Astrocyte (in vitro differentiated cells and primary cell): Measurements from ENCODE around the gene FBXO10. TPM values are rescaled to one million over a fixed set of nuclear protein-coding genes. Genes with fewer than 3 reads are reported as not detected.
"Not testable (repeated sequence)": the region's sequence is repeated elsewhere in the genome, so short reads cannot be mapped to it uniquely, and the experiment has no call there.

Source experiments
- DNase-seq: peaks from one replicate; pipeline ENCODE4 v3.0.0-alpha.2; 2010; ENCODE audit warnings: low read depth
- FAIRE-seq: peaks from 2 replicates; lab custom pipeline; 2011; peaks lifted over from hg19 to GRCh38; lab: Jason Lieb, UNC
- H2AFZ ChIP-seq: 2 replicates; pipeline ENCODE4 v1.6.0; 2012; ENCODE audit warnings: low read depth, low read length, inconsistent platforms
- H3K27ac ChIP-seq: 2 replicates; pipeline ENCODE4 v1.5.1; 2011; ENCODE audit warnings: low read depth, low read length, inconsistent platforms
- H3K27me3 ChIP-seq: 2 replicates; pipeline ENCODE4 v1.6.0; 2011; ENCODE audit warnings: low read length, inconsistent platforms; ENCODE audit not compliant: insufficient read depth
- H3K36me3 ChIP-seq: 2 replicates; pipeline ENCODE4 v1.5.1; 2011; ENCODE audit warnings: low read length, inconsistent platforms; ENCODE audit not compliant: insufficient read depth
- H3K4me1 ChIP-seq: 2 replicates; pipeline ENCODE4 v1.5.1; 2011; ENCODE audit warnings: low read length, inconsistent platforms; ENCODE audit not compliant: insufficient read depth
- H3K4me2 ChIP-seq: 2 replicates; pipeline ENCODE4 v1.6.0; 2012; ENCODE audit warnings: low read length, inconsistent platforms
- H3K4me3 ChIP-seq: 2 replicates; pipeline ENCODE4 v1.5.1; 2011; ENCODE audit warnings: low read depth, mild to moderate bottlenecking, low read length, inconsistent platforms; ENCODE audit not compliant: insufficient read depth
- H3K79me2 ChIP-seq: 2 replicates; pipeline ENCODE4 v1.6.0; 2012; ENCODE audit warnings: mild to moderate bottlenecking, low read length, inconsistent platforms; ENCODE audit not compliant: insufficient read depth
- H3K9ac ChIP-seq: 2 replicates; pipeline ENCODE4 v1.6.0; 2012; ENCODE audit warnings: mild to moderate bottlenecking, low read length, inconsistent platforms
- H3K9me3 ChIP-seq: 2 replicates; pipeline ENCODE4 v1.5.1; 2012; ENCODE audit warnings: low read depth, mild to moderate bottlenecking, low read length, inconsistent platforms; ENCODE audit not compliant: insufficient read depth
- H4K20me1 ChIP-seq: 2 replicates; pipeline ENCODE4 v1.6.0; 2012; ENCODE audit warnings: low read length, inconsistent platforms; ENCODE audit not compliant: insufficient read depth
- H3K27ac Mint-ChIP-seq: one replicate; pipeline ENCODE4 v1.8.0; 2021; ENCODE audit warnings: mild to moderate bottlenecking, mixed read lengths; ENCODE audit not compliant: unreplicated experiment
- H3K27me3 Mint-ChIP-seq: one replicate; pipeline ENCODE4 v1.8.0; 2021; ENCODE audit warnings: low read depth, mixed read lengths; ENCODE audit not compliant: unreplicated experiment
- H3K36me3 Mint-ChIP-seq: one replicate; pipeline ENCODE4 v1.8.0; 2021; ENCODE audit warnings: low read depth, mixed read lengths; ENCODE audit not compliant: unreplicated experiment
- H3K4me1 Mint-ChIP-seq: one replicate; pipeline ENCODE4 v1.8.0; 2021; ENCODE audit warnings: low read depth, mixed read lengths; ENCODE audit not compliant: unreplicated experiment
- H3K4me3 Mint-ChIP-seq: one replicate; pipeline ENCODE4 v1.8.0; 2021; ENCODE audit warnings: mild to moderate bottlenecking, moderate library complexity, mixed read lengths; ENCODE audit not compliant: unreplicated experiment
- H3K9me3 Mint-ChIP-seq: one replicate; pipeline ENCODE4 v1.8.0; 2021; ENCODE audit warnings: mild to moderate bottlenecking, mixed read lengths; ENCODE audit not compliant: unreplicated experiment
- EZH2 ChIP-seq: IDR thresholded peaks from 2 replicates; pipeline ENCODE4 v1.6.1; 2012; ENCODE audit warnings: mild to moderate bottlenecking, low read length, inconsistent platforms; ENCODE audit not compliant: insufficient read depth
- total RNA-seq: library from RNA; stranded (reverse); gene quantifications from 2 replicates; pipeline ENCODE4 v1.2.1, GENCODE V29; 2021
- TF ChIP-seq, protein P1 (sequence below): IDR thresholded peaks from 2 replicates; pipeline ENCODE4 v1.5.1; 2011; ENCODE audit warnings: low read depth, mild to moderate bottlenecking, inconsistent platforms, low read length, moderate library complexity; ENCODE audit not compliant: insufficient read depth

Gene FBXO10
- total RNA-seq, 1 donor from 2014 or later, result 12.7 TPM

DNA sequence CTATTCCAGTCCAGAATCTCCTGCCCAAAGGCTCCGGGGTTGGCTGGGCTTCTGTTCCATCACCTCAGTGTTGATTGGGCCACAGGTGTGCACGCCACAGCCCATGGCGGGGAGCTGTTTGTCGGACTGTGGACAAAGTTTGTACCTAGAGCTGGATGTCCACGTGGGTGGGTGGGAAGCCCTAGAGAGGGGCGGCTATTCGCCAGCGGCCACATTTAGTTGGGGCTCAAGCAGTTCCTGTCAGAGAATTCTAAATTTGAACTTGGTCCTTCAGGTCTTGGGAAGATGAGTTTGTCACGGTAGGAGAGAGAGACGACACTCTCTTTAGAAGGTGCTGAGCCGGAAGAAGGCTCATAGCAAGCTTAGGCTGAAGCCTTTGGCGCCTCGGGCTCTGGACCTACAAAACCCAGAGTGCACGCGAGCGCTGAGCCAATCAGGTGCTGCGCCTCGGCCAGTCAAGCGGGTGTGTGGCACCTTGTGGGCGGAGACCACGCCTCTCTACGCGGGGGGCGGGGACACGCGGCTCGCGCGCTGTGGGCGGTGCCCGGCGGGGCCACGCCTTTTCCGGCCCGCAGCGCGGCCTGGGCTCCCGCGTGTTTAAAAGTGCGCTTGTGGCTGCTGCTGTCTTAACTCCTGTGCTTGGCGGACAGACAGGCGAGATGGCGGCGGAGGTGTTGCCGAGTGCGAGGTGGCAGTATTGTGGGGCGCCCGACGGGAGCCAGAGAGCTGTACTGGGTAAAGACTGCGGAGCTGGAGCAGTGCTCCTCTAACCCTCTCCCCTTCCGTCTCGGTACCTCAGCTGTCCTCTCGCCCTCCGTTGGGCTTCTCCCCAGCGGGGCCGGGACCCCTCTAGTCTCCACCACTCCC is 90.6 kb downstream of the FBXO10 start, which contains the start of gene POLR1E:
TSS of gene POLR1E (plus strand) at position 560 of the 867 bp plus-strand sequence. CDS start at position 660, 100 bp downstream.
- peaks cover 44% of the 10 kb centered on the region for H3K79me2 ChIP-seq
- peak; percentile 82 for DNase-seq
- peaks cover 19% of the 10 kb centered on the region for H4K20me1 ChIP-seq
- H3K4me1 ChIP-seq, result peaks cover 27% of the 10 kb centered on the region
- H3K4me3 ChIP-seq, result peak within 1 kb of the TSS; percentile 84
- peak within 1 kb of the TSS; percentile 94 for H3K4me3 Mint-ChIP-seq
- H3K27ac Mint-ChIP-seq, result peak within 1 kb of the TSS; percentile 88
- no peaks in the 10 kb centered on the region for H3K9me3 ChIP-seq
- H3K27ac ChIP-seq, result peak within 1 kb of the TSS; percentile 78
- peaks cover 4% of the 10 kb centered on the region for H3K36me3 Mint-ChIP-seq
- H2AFZ ChIP-seq, result peak within 1 kb of the TSS; percentile 50
- peak within 1 kb of the TSS; percentile 94 for H3K9ac ChIP-seq
- peak within 1 kb of the TSS; percentile 98 for H3K4me2 ChIP-seq
- no peaks in the 10 kb centered on the region for H3K27me3 ChIP-seq
- H3K27me3 Mint-ChIP-seq, result no peaks in the 10 kb centered on the region
- no peak for FAIRE-seq
- peaks cover 14% of the 10 kb centered on the region for H3K4me1 Mint-ChIP-seq
- TF ChIP-seq, protein P1, sequence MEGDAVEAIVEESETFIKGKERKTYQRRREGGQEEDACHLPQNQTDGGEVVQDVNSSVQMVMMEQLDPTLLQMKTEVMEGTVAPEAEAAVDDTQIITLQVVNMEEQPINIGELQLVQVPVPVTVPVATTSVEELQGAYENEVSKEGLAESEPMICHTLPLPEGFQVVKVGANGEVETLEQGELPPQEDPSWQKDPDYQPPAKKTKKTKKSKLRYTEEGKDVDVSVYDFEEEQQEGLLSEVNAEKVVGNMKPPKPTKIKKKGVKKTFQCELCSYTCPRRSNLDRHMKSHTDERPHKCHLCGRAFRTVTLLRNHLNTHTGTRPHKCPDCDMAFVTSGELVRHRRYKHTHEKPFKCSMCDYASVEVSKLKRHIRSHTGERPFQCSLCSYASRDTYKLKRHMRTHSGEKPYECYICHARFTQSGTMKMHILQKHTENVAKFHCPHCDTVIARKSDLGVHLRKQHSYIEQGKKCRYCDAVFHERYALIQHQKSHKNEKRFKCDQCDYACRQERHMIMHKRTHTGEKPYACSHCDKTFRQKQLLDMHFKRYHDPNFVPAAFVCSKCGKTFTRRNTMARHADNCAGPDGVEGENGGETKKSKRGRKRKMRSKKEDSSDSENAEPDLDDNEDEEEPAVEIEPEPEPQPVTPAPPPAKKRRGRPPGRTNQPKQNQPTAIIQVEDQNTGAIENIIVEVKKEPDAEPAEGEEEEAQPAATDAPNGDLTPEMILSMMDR, result no peak
- no peak for TF ChIP-seq EZH2
- H3K9me3 Mint-ChIP-seq, result no peaks in the 10 kb centered on the region
- H3K36me3 ChIP-seq, result peaks cover 19% of the 10 kb centered on the region

GRCh38 chr9:37480759-37481158 is 95.4 kb downstream of the FBXO10 start:
- H3K4me3 ChIP-seq, result no peak overlapping the region
- no peaks in the 10 kb centered on the region for H4K20me1 ChIP-seq
- H3K27me3 Mint-ChIP-seq, result no peaks in the 10 kb centered on the region
- no peaks in the 10 kb centered on the region for H3K79me2 ChIP-seq
- H3K9ac ChIP-seq, result no peak overlapping the region
- H3K27ac ChIP-seq, result no peak overlapping the region
- TF ChIP-seq EZH2, result no peak
- TF ChIP-seq, protein P1, result no peak
- H3K36me3 ChIP-seq, result no peaks in the 10 kb centered on the region
- no peak overlapping the region for H2AFZ ChIP-seq
- H3K9me3 ChIP-seq, result no peaks in the 10 kb centered on the region
- peaks cover 4% of the 10 kb centered on the region for H3K4me1 ChIP-seq
- no peaks in the 10 kb centered on the region for H3K4me1 Mint-ChIP-seq
- FAIRE-seq (no peak), DNase-seq (no peak)
- no peaks in the 10 kb centered on the region for H3K36me3 Mint-ChIP-seq
- H3K27me3 ChIP-seq, result no peaks in the 10 kb centered on the region
- no peak overlapping the region for H3K4me3 Mint-ChIP-seq
- H3K4me2 ChIP-seq, result no peak overlapping the region
- H3K9me3 Mint-ChIP-seq, result no peaks in the 10 kb centered on the region
- no peak overlapping the region for H3K27ac Mint-ChIP-seq

- not testable (repeated sequence) for H3K27ac Mint-ChIP-seq, DNase-seq, H3K27ac ChIP-seq, H3K4me3 ChIP-seq, H3K4me1 ChIP-seq, H3K9me3 ChIP-seq, H3K4me3 Mint-ChIP-seq, FAIRE-seq, H3K27me3 ChIP-seq, H3K4me1 Mint-ChIP-seq, H2AFZ ChIP-seq, H3K27me3 Mint-ChIP-seq, H3K36me3 ChIP-seq, H3K79me2 ChIP-seq, H3K9me3 Mint-ChIP-seq, H3K9ac ChIP-seq, H3K4me2 ChIP-seq, H3K36me3 Mint-ChIP-seq, H4K20me1 ChIP-seq
Observed at GRCh38 chr9:37477987-37478619, 98.1 kb downstream of the FBXO10 start.

- not testable (repeated sequence) for H3K9me3 ChIP-seq, H3K27me3 ChIP-seq, H3K9me3 Mint-ChIP-seq, H3K4me3 Mint-ChIP-seq, H4K20me1 ChIP-seq, H3K4me3 ChIP-seq, FAIRE-seq, H3K27me3 Mint-ChIP-seq, H3K36me3 ChIP-seq, H3K9ac ChIP-seq, H3K36me3 Mint-ChIP-seq, H3K4me1 ChIP-seq, H3K27ac Mint-ChIP-seq, H2AFZ ChIP-seq, H3K4me2 ChIP-seq, H3K4me1 Mint-ChIP-seq, H3K27ac ChIP-seq, H3K79me2 ChIP-seq
- DNase-seq, result peak; percentile 45
Observed at GRCh38 chr9:37477443-37477842, 98.7 kb downstream of the FBXO10 start.
